H1 (cell line): ENCODE data around the gene VAT1L. TPM values are rescaled to one million over a fixed set of nuclear protein-coding genes. Genes with fewer than 3 reads are reported as not detected.

Source experiments
- CTCF ChIA-PET: fragments of 300-600 bp; sonication (Branson Sonifier 250); formaldehyde crosslinking; loops from one replicate; lab custom pipeline; 2021; ENCODE audit not compliant: partially characterized antibody; lab: Charles Lee
- POLR2A ChIA-PET: fragments of 300-600 bp; sonication (Branson Sonifier 250); formaldehyde crosslinking; loops from one replicate; lab custom pipeline; 2021; ENCODE audit warnings: inconsistent platforms; ENCODE audit not compliant: partially characterized antibody; lab: Charles Lee
- DNase-seq, 2 experiments: peaks; one replicate each; pipeline versions ENCODE4 v3.0.0 to v3.0.0-alpha.2; 2010 to 2022; ENCODE audit warnings: low spot score in 2 of 2, low read depth in 1 of 2, mixed read lengths in 1 of 2
- FAIRE-seq: peaks from 2 replicates; lab custom pipeline; 2011; peaks lifted over from hg19 to GRCh38; lab: Jason Lieb, UNC
- H2AFZ ChIP-seq: 2 replicates; pipeline ENCODE4 v1.8.1; 2012; ENCODE audit warnings: low read length, inconsistent platforms
- H2AK5ac ChIP-seq: 2 replicates; pipeline ENCODE4 v1.6.1; 2013; ENCODE audit warnings: low read depth, low read length
- H2BK120ac ChIP-seq: replicated peaks from 2 replicates; pipeline ENCODE3; 2013; ENCODE audit warnings: low read depth, low read length, inconsistent platforms
- H2BK12ac ChIP-seq: 2 replicates; pipeline ENCODE4 v1.6.1; 2013; ENCODE audit warnings: low read depth, low read length
- H2BK15ac ChIP-seq: 2 replicates; pipeline ENCODE4 v1.6.1; 2013; ENCODE audit warnings: low read length
- H2BK20ac ChIP-seq: 2 replicates; pipeline ENCODE4 v1.6.1; 2013; ENCODE audit warnings: low read length
- H2BK5ac ChIP-seq: 2 replicates; pipeline ENCODE4 v1.6.1; 2013; ENCODE audit warnings: low read depth, low read length
- H3K14ac ChIP-seq: 2 replicates; pipeline ENCODE4 v1.6.1; 2013; ENCODE audit warnings: inconsistent platforms; ENCODE audit not compliant: insufficient read length
- H3K18ac ChIP-seq: 2 replicates; pipeline ENCODE4 v1.6.1; 2013; ENCODE audit warnings: low read length; ENCODE audit errors: extremely low read depth
- H3K23ac ChIP-seq: 2 replicates; pipeline ENCODE4 v1.6.1; 2013; ENCODE audit warnings: inconsistent platforms; ENCODE audit not compliant: insufficient read length
- H3K23me2 ChIP-seq: 2 replicates; pipeline ENCODE4 v1.6.1; 2013; ENCODE audit warnings: low read depth, low read length
- H3K27ac ChIP-seq: 2 replicates; pipeline ENCODE4 v1.6.1; 2011; ENCODE audit warnings: low read depth, low read length, inconsistent platforms
- H3K27me3 ChIP-seq, 4 experiments: replicated peaks in 1 of 4; 1 replicate in 1 of 4; 2 replicates in 3 of 4; pipeline versions ENCODE4 v1.6.1 to v1.8.1; 2011 to 2013; ENCODE audit warnings: low read length in 3 of 4, mild to moderate bottlenecking in 3 of 4, inconsistent platforms in 2 of 4, mixed read lengths in 2 of 4, moderate library complexity in 1 of 4; ENCODE audit not compliant: control insufficient read depth in 3 of 4, insufficient read depth in 3 of 4; ENCODE audit errors: extremely low read depth in 1 of 4
- H3K36me3 ChIP-seq, 4 experiments: 2 replicates each; pipeline versions ENCODE4 v1.6.1 to v1.8.1; 2011 to 2013; ENCODE audit warnings: mild to moderate bottlenecking in 4 of 4, low read length in 3 of 4, moderate library complexity in 2 of 4, control low read depth in 1 of 4, inconsistent platforms in 1 of 4; ENCODE audit not compliant: insufficient read depth in 4 of 4, control insufficient read depth in 2 of 4
- H3K4ac ChIP-seq: replicated peaks from 2 replicates; pipeline ENCODE3; 2013; ENCODE audit warnings: low read length, low read depth, mixed read lengths, inconsistent platforms; ENCODE audit not compliant: insufficient read length
- H3K4me1 ChIP-seq, 4 experiments: replicated peaks in 1 of 4; 1 replicate in 1 of 4; 2 replicates in 3 of 4; pipeline versions ENCODE4 v1.6.1 to v1.8.1; 2011 to 2013; ENCODE audit warnings: low read length in 3 of 4, inconsistent platforms in 2 of 4, mixed read lengths in 1 of 4; ENCODE audit not compliant: insufficient read depth in 4 of 4, control insufficient read depth in 3 of 4
- H3K4me2 ChIP-seq, 2 experiments: 2 replicates each; pipeline versions ENCODE4 v1.6.1 to v1.8.1; 2011 to 2013; ENCODE audit warnings: low read depth in 2 of 2, low read length in 2 of 2, control low read depth in 1 of 2, inconsistent platforms in 1 of 2, mild to moderate bottlenecking in 1 of 2; ENCODE audit not compliant: insufficient read depth in 1 of 2
- H3K4me3 ChIP-seq, 4 experiments: fragments of 200-600, 300-600 bp in 1 of 4; sonication (generic), shearing (Covaris generic), sonication (Bioruptor Twin) in 1 of 4; 2 replicates each; pipeline versions ENCODE4 v1.5.1 to v1.8.1; 2011 to 2016; ENCODE audit warnings: low read length in 4 of 4, low read depth in 3 of 4, control low read depth in 2 of 4, inconsistent platforms in 2 of 4, mild to moderate bottlenecking in 2 of 4, mixed read lengths in 1 of 4, moderate library complexity in 1 of 4; ENCODE audit not compliant: insufficient read depth in 2 of 4; ENCODE audit errors: extremely low read depth in 1 of 4
- H3K56ac ChIP-seq: replicated peaks from 2 replicates; pipeline ENCODE3; 2013; ENCODE audit warnings: low read depth, mild to moderate bottlenecking, mixed read lengths, low read length, inconsistent platforms; ENCODE audit not compliant: insufficient read length
- H3K79me1 ChIP-seq: 2 replicates; pipeline ENCODE4 v1.6.1; 2013; ENCODE audit warnings: low read depth, low read length, control low read depth
- H3K79me2 ChIP-seq, 2 experiments: 2 replicates each; pipeline versions ENCODE4 v1.6.1 to v1.8.1; 2012 to 2013; ENCODE audit warnings: low read length in 2 of 2, mild to moderate bottlenecking in 2 of 2, inconsistent platforms in 1 of 2; ENCODE audit not compliant: insufficient read depth in 2 of 2, control insufficient read depth in 1 of 2
- H3K9ac ChIP-seq, 4 experiments: replicated peaks in 1 of 4; 1 replicate in 1 of 4; 2 replicates in 3 of 4; pipeline versions ENCODE4 v1.6.1 to v1.8.1; 2011 to 2013; ENCODE audit warnings: low read depth in 3 of 4, low read length in 3 of 4, control low read depth in 2 of 4, mild to moderate bottlenecking in 2 of 4, moderate library complexity in 2 of 4, inconsistent platforms in 1 of 4; ENCODE audit errors: extremely low read depth in 1 of 4
- H3K9me3 ChIP-seq, 2 experiments: 2 replicates each; pipeline versions ENCODE4 v1.6.1 to v1.8.1; 2012 to 2013; ENCODE audit warnings: mild to moderate bottlenecking in 2 of 2, moderate library complexity in 2 of 2, control low read depth in 1 of 2, inconsistent platforms in 1 of 2, low read depth in 1 of 2, low read length in 1 of 2, mixed read lengths in 1 of 2; ENCODE audit not compliant: insufficient read depth in 2 of 2
- H4K20me1 ChIP-seq, 2 experiments: replicated peaks in 1 of 2; 2 replicates each; pipeline versions ENCODE3 to v1.8.1; 2011 to 2013; ENCODE audit warnings: inconsistent platforms in 2 of 2, low read length in 2 of 2, mild to moderate bottlenecking in 1 of 2; ENCODE audit not compliant: insufficient read depth in 2 of 2, control insufficient read depth in 1 of 2
- H4K5ac ChIP-seq: 2 replicates; pipeline ENCODE4 v1.6.1; 2013; ENCODE audit warnings: low read length, low read depth, mixed read lengths, inconsistent platforms; ENCODE audit not compliant: insufficient read length
- H4K8ac ChIP-seq: 2 replicates; pipeline ENCODE4 v1.8.0; 2013; ENCODE audit warnings: mild to moderate bottlenecking, moderate library complexity, low read length, inconsistent platforms; ENCODE audit not compliant: insufficient read depth; ENCODE audit errors: extremely low read depth
- H4K91ac ChIP-seq: replicated peaks from 2 replicates; pipeline ENCODE3; 2013; ENCODE audit warnings: low read length, mixed read lengths, inconsistent platforms; ENCODE audit not compliant: insufficient read length
- ATF2 ChIP-seq: IDR thresholded peaks from 2 replicates; pipeline ENCODE4 v1.6.1; 2012; ENCODE audit warnings: low read length, inconsistent platforms
- CEBPB ChIP-seq: IDR thresholded peaks from 2 replicates; pipeline ENCODE4 v1.6.1; 2012; ENCODE audit warnings: low read depth, low read length
- CHD2 ChIP-seq: IDR thresholded peaks from 2 replicates; pipeline ENCODE4 v1.6.1; 2012; ENCODE audit warnings: low read length, improper control_type of control experiment
- EGR1 ChIP-seq: IDR thresholded peaks from 2 replicates; pipeline ENCODE4 v1.6.1; 2011; ENCODE audit warnings: low read depth, low read length, borderline replicate concordance
- EP300 ChIP-seq, 2 experiments: IDR thresholded peaks; 1 replicate in 1 of 2; 2 replicates in 1 of 2; pipeline ENCODE4 v1.6.1; 2011 to 2012; ENCODE audit warnings: low read depth in 2 of 2, low read length in 2 of 2, mild to moderate bottlenecking in 2 of 2, borderline replicate concordance in 1 of 2, inconsistent platforms in 1 of 2, moderate library complexity in 1 of 2
- EZH2 ChIP-seq: fragments of 200-600 bp; sonication (generic); IDR thresholded peaks from 2 replicates; pipeline ENCODE4 v1.7.1; 2012; ENCODE audit warnings: low read depth, mild to moderate bottlenecking, moderate library complexity, low read length, inconsistent platforms; ENCODE audit not compliant: severe bottlenecking
- JUN ChIP-seq: IDR thresholded peaks from 2 replicates; pipeline ENCODE4 v1.6.1; 2011; ENCODE audit warnings: low read depth, mild to moderate bottlenecking, improper control_type of control experiment, low read length
- KDM5A ChIP-seq: fragments of 200-600 bp; IDR thresholded peaks from 2 replicates; pipeline ENCODE4 v1.7.1; 2012; ENCODE audit warnings: mild to moderate bottlenecking, low read length, inconsistent platforms, mixed read lengths
- POU5F1 ChIP-seq: IDR thresholded peaks from 2 replicates; pipeline ENCODE4 v1.6.1; 2011; ENCODE audit warnings: low read depth, mild to moderate bottlenecking, low read length, moderate library complexity
- USF2 ChIP-seq: IDR thresholded peaks from 2 replicates; pipeline ENCODE4 v1.6.1; 2011; ENCODE audit warnings: low read length, improper control_type of control experiment
- YY1 ChIP-seq: IDR thresholded peaks from 2 replicates; pipeline ENCODE4 v1.6.1; 2011; ENCODE audit warnings: low read depth, mild to moderate bottlenecking, low read length
- WGBS, 2 experiments: shearing (Covaris generic) in 1 of 2; methylation state at CpG; one replicate each; pipeline versions ENCODE4 v1.1.6 to v1.1.7; 2013 to 2015; ENCODE audit warnings: low lambda C conversion rate in 2 of 2, mixed read lengths in 2 of 2, inconsistent platforms in 1 of 2, low coverage in 1 of 2, missing lambda C conversion rate in 1 of 2; ENCODE audit not compliant: insufficient replicate concordance in 2 of 2, insufficient coverage in 1 of 2, insufficient read length in 1 of 2; ENCODE audit errors: extremely low coverage in 1 of 2, missing lambda C conversion rate in 1 of 2; 5-methylcytosine and 5-hydroxymethylcytosine counted together
- polyA plus RNA-seq, 7 experiments: library from polyadenylated mRNA; depleted of rRNA in 3 of 7; stranded (reverse) in 5 of 7; unstranded in 2 of 7; fragments of >200 nt in 5 of 7; fragments of 200-250 nt in 2 of 7; gene quantifications; 1 replicate in 5 of 7; 2 replicates in 1 of 7; 4 replicates in 1 of 7; pipeline versions ENCODE4 v1.2.1 to v1.2.3, GENCODE V29; 2011 to 2013; ENCODE audit warnings: missing spikeins in 2 of 7, mixed read lengths in 2 of 7
- total RNA-seq: library from RNA; stranded (reverse); fragmentation: NEBNext Ultra II Directional; extraction: Animal tissue kit (Norgen Biotek cat#: 25700); gene quantifications from 2 replicates; pipeline ENCODE4 v1.2.1, GENCODE V29; 2021

VAT1L gene
- total and polyA plus RNA-seq, 2 of the 8 experiments (the other 6 are each of a cell fraction or from before 2014, with no cell fraction given): 46.3 to 48.2 TPM

DNA sequence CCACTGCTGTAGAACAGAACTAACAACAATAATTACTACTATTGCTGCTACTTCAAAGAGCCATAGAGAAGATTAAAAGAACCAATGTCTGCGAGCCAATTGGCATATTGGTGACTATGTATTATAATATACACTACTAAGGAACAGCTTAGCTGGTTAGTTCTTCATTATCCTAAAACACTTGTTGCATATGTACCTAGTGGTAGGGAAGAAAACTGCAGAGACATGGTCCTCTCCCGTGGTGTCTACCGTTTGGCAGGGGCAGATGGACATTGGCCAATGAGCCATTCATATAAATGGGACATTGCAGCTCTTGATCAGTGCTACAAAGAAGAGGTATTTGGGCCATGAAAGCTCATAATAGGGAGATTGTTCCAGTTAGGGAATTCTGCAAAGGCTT, 187.6 kb downstream of the VAT1L start:
- H3K23me2 ChIP-seq: no peaks in the 10 kb centered on the region
- DNase-seq (no peak), FAIRE-seq (no peak)
- H2AFZ ChIP-seq: no peak overlapping the region
- H3K27ac ChIP-seq: no peak overlapping the region
- ChIA-PET CTCF (interaction anchor here (1.0 to 24.3 kb wide), 8 partner anchors 8 to 496 kb away, joined by 3 to 362 read pairs (median 6); no protein-coding TSS in a partner anchor), POLR2A (no interaction called here)
- no peak overlapping the region for H3K23ac ChIP-seq
- H3K27me3 ChIP-seq: no peaks in the 10 kb centered on the region
- H3K14ac ChIP-seq: no peak overlapping the region
- no peak overlapping the region for H3K4ac ChIP-seq
- no peak overlapping the region for H3K56ac ChIP-seq
- H2BK5ac ChIP-seq: no peak overlapping the region
- no peaks in the 10 kb centered on the region for H3K79me2 ChIP-seq
- H3K4me1 ChIP-seq: peaks cover 0 to 3% (median 2%) of the 10 kb centered on the region in 4 experiments; a peak in 5 of 7 replicates
- peak overlapping the region; percentile 93 for H2BK20ac ChIP-seq
- peaks cover 2 to 17% (median 7%) of the 10 kb centered on the region in 4 experiments; a peak in 7 of 8 replicates for H3K36me3 ChIP-seq
- H2BK12ac ChIP-seq: no peak overlapping the region; the same call in 1 of the 2 replicates
- no peak overlapping the region for H4K8ac ChIP-seq
- H3K9ac ChIP-seq: no peak overlapping the region
- no peaks in the 10 kb centered on the region for H4K20me1 ChIP-seq
- H4K5ac ChIP-seq: no peak overlapping the region
- no peak overlapping the region for H2BK15ac ChIP-seq
- no peak overlapping the region for H2BK120ac ChIP-seq
- no peak overlapping the region for H4K91ac ChIP-seq
- no peak overlapping the region for H3K18ac ChIP-seq
- 92% methylated on average over 3 of the region's 3 CpGs; no CpG with 5 or more reads in 1 of the 2 experiments for WGBS, 2 experiments
- H2AK5ac ChIP-seq: 0 out of 2 replicates have a peak overlapping the region, but pooled peaks have one; percentile 76
- no peak overlapping the region for H3K4me3 ChIP-seq
- H3K9me3 ChIP-seq: no peaks in the 10 kb centered on the region
- no peaks in the 10 kb centered on the region for H3K79me1 ChIP-seq
- H3K4me2 ChIP-seq: no peak overlapping the region
- TF ChIP-seq CHD2 (no peak), JUN (no peak), USF2 (no peak), POU5F1 (no peak), KDM5A (no peak), EP300 (IDR thresholded peaks at IDR 0.05; ENCODE audit: borderline replicate concordance in 1 of 2, low read depth in 2 of 2, low read length in 2 of 2) (no peak), EZH2 (no peak), YY1 (no peak), EGR1 (no peak), ATF2 (no peak), CEBPB (no peak)
